AG04450 (cell line): ENCODE data around the gene SULT1A1. TPM values are rescaled to one million over a fixed set of nuclear protein-coding genes. Genes with fewer than 3 reads are reported as not detected.

Source experiments
- CTCF ChIA-PET: fragments of 300-600, 350-600 bp; formaldehyde crosslinking; extraction: SDS; loops from one replicate; lab custom pipeline; 2022; ENCODE audit warnings: antibody characterized with exemption, inconsistent platforms; lab: Charles Lee
- POLR2A ChIA-PET: fragments of 350-600 bp; formaldehyde crosslinking; extraction: SDS; loops from one replicate; lab custom pipeline; 2021; ENCODE audit warnings: antibody characterized with exemption, inconsistent platforms; lab: Yijun Ruan, JAX
- DNase-seq: peaks from one replicate; pipeline ENCODE4 v3.0.0-alpha.2; 2011; ENCODE audit warnings: low read depth, low spot score
- H3K27ac ChIP-seq: one replicate; pipeline ENCODE4 v1.5.1; 2012; ENCODE audit warnings: low read depth, low read length, control low read depth
- H3K27me3 ChIP-seq: one replicate; pipeline ENCODE4 v1.6.0; 2012; ENCODE audit warnings: low read length; ENCODE audit not compliant: control insufficient read depth, insufficient read depth
- H3K4me3 ChIP-seq: 2 replicates; pipeline ENCODE4 v1.5.1; 2011; ENCODE audit warnings: mild to moderate bottlenecking, low read depth, low read length, control low read depth
- H3K9me3 ChIP-seq: 2 replicates; pipeline ENCODE4 v1.5.1; 2012; ENCODE audit warnings: low read length; ENCODE audit not compliant: control insufficient read depth, insufficient read depth
- polyA plus RNA-seq: library from polyadenylated mRNA; depleted of rRNA; stranded (reverse); fragments of >200 nt; gene quantifications from 2 replicates; pipeline ENCODE4 v1.2.3, GENCODE V29; 2011
- TF ChIP-seq, protein P1 (sequence below): IDR thresholded peaks from 2 replicates; pipeline ENCODE4 v1.5.1; 2011; ENCODE audit warnings: low read depth, low read length, control low read depth, inconsistent platforms

Gene SULT1A1
- polyA plus RNA-seq, 1 experiment = 1.6 TPM

DNA sequence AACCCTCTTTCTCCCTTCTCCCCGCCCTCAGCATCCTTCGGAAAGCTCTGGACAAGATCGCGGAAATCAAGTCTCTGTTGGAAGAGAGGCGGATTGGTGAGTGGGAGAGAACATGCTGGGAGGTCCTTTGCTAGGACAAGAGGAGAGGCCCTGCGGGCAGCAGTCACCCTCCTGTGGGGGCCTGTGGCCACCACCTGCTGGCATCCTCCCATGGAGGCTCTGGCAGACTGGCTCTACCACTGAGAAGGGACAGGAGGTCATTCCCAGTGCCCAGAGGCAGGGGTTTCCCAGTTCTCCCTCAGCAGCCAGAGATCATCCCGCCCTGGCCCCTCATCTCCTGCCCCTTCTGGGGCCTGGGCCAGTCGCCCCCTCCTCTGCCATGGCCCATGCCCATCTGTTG, 20.8 kb downstream of the SULT1A1 start:
- Histone ChIP-seq H3K4me3 (no peak overlapping the region), H3K27me3 (no peaks in the 10 kb centered on the region), H3K9me3 (no peaks in the 10 kb centered on the region), H3K27ac (no peak overlapping the region)
- CTCF ChIA-PET = no interaction called here
- POLR2A ChIA-PET = no interaction called here
- TF ChIP-seq, protein P1, sequence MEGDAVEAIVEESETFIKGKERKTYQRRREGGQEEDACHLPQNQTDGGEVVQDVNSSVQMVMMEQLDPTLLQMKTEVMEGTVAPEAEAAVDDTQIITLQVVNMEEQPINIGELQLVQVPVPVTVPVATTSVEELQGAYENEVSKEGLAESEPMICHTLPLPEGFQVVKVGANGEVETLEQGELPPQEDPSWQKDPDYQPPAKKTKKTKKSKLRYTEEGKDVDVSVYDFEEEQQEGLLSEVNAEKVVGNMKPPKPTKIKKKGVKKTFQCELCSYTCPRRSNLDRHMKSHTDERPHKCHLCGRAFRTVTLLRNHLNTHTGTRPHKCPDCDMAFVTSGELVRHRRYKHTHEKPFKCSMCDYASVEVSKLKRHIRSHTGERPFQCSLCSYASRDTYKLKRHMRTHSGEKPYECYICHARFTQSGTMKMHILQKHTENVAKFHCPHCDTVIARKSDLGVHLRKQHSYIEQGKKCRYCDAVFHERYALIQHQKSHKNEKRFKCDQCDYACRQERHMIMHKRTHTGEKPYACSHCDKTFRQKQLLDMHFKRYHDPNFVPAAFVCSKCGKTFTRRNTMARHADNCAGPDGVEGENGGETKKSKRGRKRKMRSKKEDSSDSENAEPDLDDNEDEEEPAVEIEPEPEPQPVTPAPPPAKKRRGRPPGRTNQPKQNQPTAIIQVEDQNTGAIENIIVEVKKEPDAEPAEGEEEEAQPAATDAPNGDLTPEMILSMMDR = no peak
- no peak for DNase-seq

DNA sequence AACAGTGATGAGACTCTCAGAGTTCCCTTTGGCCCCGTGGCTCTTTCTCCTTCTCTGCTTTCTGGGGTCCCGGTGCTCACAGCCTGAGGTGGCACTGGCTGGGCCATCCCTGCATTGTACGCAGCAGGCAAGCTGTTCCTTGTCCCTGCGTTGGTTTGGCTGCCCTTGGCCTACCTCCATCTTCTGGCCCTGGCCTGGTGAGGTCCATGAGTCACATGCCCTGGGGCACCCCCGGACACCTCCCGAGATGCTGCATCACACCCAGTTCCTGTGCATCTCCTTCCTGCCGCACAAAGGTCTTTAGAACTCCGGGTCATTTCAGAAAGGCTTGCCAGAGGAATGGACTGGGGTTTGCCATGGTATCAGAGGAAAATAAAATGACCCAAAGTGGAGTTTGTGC, 22.5 kb downstream of the SULT1A1 start:
- POLR2A ChIA-PET = no interaction called here
- Histone ChIP-seq H3K9me3 (no peaks in the 10 kb centered on the region), H3K27ac (no peak overlapping the region), H3K27me3 (no peaks in the 10 kb centered on the region), H3K4me3 (no peak overlapping the region)
- CTCF ChIA-PET = no interaction called here
- TF ChIP-seq, protein P1 = no peak
- no peak for DNase-seq

DNA sequence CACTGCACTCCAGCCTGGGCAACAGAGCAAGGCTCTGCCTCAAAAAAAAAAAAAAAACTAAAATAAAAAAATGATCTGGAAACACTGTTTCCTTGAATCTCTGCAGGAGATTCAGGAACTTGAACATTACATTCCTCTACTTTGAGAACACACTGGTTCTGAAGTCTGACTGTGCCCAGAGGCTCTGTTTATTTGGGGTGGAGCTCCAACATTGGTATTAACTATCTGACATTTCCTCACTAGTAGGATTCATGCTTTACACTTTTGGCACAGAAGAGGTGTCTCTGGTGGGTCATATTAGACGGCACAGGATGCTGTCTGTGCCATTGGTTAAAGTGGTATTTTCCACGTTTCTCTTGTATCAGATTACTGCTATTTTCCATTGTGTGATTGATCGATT, 23.4 kb downstream of the SULT1A1 start:
- H3K27me3 ChIP-seq = no peaks in the 10 kb centered on the region
- no peak overlapping the region for H3K4me3 ChIP-seq
- TF ChIP-seq, protein P1 = no peak
- DNase-seq = no peak
- no peak overlapping the region for H3K27ac ChIP-seq
- POLR2A ChIA-PET = no interaction called here
- CTCF ChIA-PET = no interaction called here
- no peaks in the 10 kb centered on the region for H3K9me3 ChIP-seq

- TF ChIP-seq, protein P1 = no peak
- no peak overlapping the region for H3K4me3 ChIP-seq
Observed at GRCh38 chr16:28585674-28586073, 24.2 kb downstream of the SULT1A1 start.

DNA sequence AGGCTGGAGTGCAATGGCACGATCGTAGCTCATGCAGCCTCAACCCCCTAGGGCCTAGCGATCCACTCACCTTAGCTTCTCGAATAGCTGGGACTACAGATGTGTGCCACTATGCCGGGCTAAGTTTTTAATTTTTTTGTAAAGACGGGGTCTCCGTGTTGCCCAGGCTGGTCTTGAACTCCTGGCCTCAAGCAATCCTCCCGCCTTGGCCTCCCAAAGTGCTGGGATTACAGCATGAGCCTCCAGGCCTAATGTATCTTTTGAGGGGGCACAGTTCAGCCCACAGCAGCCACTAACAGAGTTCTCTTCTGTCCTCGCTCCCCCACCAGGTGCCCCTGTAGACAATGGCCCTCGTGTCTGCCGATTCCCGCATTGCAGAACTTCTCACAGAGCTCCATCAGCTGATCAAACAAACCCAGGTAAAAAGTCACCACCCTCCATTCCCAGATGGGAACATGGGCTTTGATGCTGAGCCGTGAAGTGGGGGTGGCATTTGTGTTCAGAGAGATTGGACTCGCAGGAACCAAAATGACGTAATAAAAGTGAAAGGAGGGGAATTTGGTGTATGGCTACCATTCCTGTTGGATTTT, 29.0 kb downstream of the SULT1A1 start:
- H3K9me3 ChIP-seq = no peaks in the 10 kb centered on the region
- TF ChIP-seq, protein P1 = no peak
- H3K27me3 ChIP-seq = no peaks in the 10 kb centered on the region
- ChIA-PET CTCF (no interaction called here), POLR2A (no interaction called here)
- DNase-seq = no peak
- no peak overlapping the region for H3K4me3 ChIP-seq
- no peak overlapping the region for H3K27ac ChIP-seq

More at GRCh38 chr16:28585674-28586073, 24.2 kb downstream of the SULT1A1 start:
- H3K27me3 ChIP-seq = no peaks in the 10 kb centered on the region
- POLR2A ChIA-PET = no interaction called here
- no peaks in the 10 kb centered on the region for H3K9me3 ChIP-seq
- CTCF ChIA-PET = no interaction called here
- H3K27ac ChIP-seq = no peak overlapping the region
- no peak for DNase-seq
